GM23338 (cell line): Measurements from ENCODE around the gene PARVA. TPM values are rescaled to one million over a fixed set of nuclear protein-coding genes. Genes with fewer than 3 reads are reported as not detected.

ENCODE experiments used
- ATAC-seq: fragments of 200-7000 bp; cut with Tn5 transposase; 3 replicates; pipeline ENCODE4 v1.9.1; 2020
- DNase-seq: peaks from one replicate; pipeline ENCODE4 v3.0.0-alpha.2; 2015; ENCODE audit warnings: low spot score
- H2AFZ ChIP-seq: fragments of 200-600 bp; sonication (generic); 2 replicates; pipeline ENCODE4 v1.8.0; 2016; ENCODE audit warnings: antibody characterized with exemption, mild to moderate bottlenecking, moderate library complexity
- H3F3A ChIP-seq: fragments of 200-600 bp; sonication (generic); replicated peaks from 2 replicates; pipeline ENCODE4 v1.8.0; 2017; ENCODE audit warnings: antibody characterized with exemption, mixed run types, low read depth
- H3K27ac ChIP-seq: fragments of 200-600 bp; sonication (generic); 2 replicates; pipeline ENCODE4 v1.6.1; 2016; ENCODE audit warnings: low read depth
- H3K27me3 ChIP-seq: fragments of 200-600 bp; sonication (generic); 2 replicates; pipeline ENCODE4 v1.8.0; 2016; ENCODE audit warnings: mild to moderate bottlenecking, mixed run types, moderate library complexity; ENCODE audit not compliant: insufficient read depth
- H3K36me3 ChIP-seq: fragments of 200-600 bp; sonication (generic); 2 replicates; pipeline ENCODE4 v1.8.0; 2016; ENCODE audit warnings: mild to moderate bottlenecking; ENCODE audit not compliant: insufficient read depth
- H3K4me1 ChIP-seq: fragments of 200-600 bp; sonication (generic); 2 replicates; pipeline ENCODE4 v1.8.0; 2016; ENCODE audit warnings: mild to moderate bottlenecking, moderate library complexity; ENCODE audit not compliant: insufficient read depth
- H3K4me2 ChIP-seq: fragments of 200-600 bp; sonication (generic); 2 replicates; pipeline ENCODE4 v1.7.1; 2017; ENCODE audit warnings: mixed run types
- H3K4me3 ChIP-seq: fragments of 200-600 bp; sonication (generic); 2 replicates; pipeline ENCODE4 v1.6.1; 2016; ENCODE audit warnings: mixed run types
- H3K79me2 ChIP-seq: fragments of 200-600 bp; sonication (generic); replicated peaks from 2 replicates; pipeline ENCODE4 v1.8.0; 2017; ENCODE audit warnings: mild to moderate bottlenecking; ENCODE audit not compliant: insufficient read depth
- H3K9me2 ChIP-seq: fragments of 200-600 bp; sonication (generic); 2 replicates; pipeline ENCODE4 v1.8.0; 2017; ENCODE audit not compliant: insufficient read depth
- H4K20me1 ChIP-seq: fragments of 200-600 bp; sonication (generic); replicated peaks from 2 replicates; pipeline ENCODE4 v1.8.0; 2017; ENCODE audit warnings: mild to moderate bottlenecking; ENCODE audit not compliant: insufficient read depth
- H3K27ac Mint-ChIP-seq: 2 replicates; pipeline ENCODE4 v1.8.0; 2020; ENCODE audit warnings: inconsistent platforms, mild to moderate bottlenecking, moderate library complexity, mixed read lengths
- H3K27me3 Mint-ChIP-seq: 3 replicates; pipeline ENCODE4 v1.8.0; 2022; ENCODE audit warnings: low read depth, mild to moderate bottlenecking, moderate library complexity, mixed read lengths, inconsistent platforms; ENCODE audit not compliant: insufficient read depth, poor library complexity
- H3K36me3 Mint-ChIP-seq: 3 replicates; pipeline ENCODE4 v1.8.0; 2021; ENCODE audit warnings: low read depth, mild to moderate bottlenecking, inconsistent platforms, moderate library complexity, mixed read lengths
- H3K4me1 Mint-ChIP-seq: 3 replicates; pipeline ENCODE4 v1.8.0; 2020; ENCODE audit warnings: mild to moderate bottlenecking, inconsistent platforms, mixed read lengths
- H3K4me3 Mint-ChIP-seq: 3 replicates; pipeline ENCODE4 v1.8.0; 2021; ENCODE audit warnings: moderate library complexity, mild to moderate bottlenecking, inconsistent platforms, mixed read lengths
- H3K9me3 Mint-ChIP-seq: 3 replicates; pipeline ENCODE4 v1.8.0; 2020; ENCODE audit warnings: moderate library complexity, mild to moderate bottlenecking, inconsistent platforms, mixed read lengths
- CREB1 ChIP-seq: fragments of 250-450 bp; sonication (Bioruptor Pico); IDR thresholded peaks from 2 replicates; pipeline ENCODE4 v1.5.0; 2020; ENCODE audit warnings: low read depth, mild to moderate bottlenecking, moderate library complexity
- EZH2phosphoT487 ChIP-seq: fragments of 200-600 bp; sonication (generic); IDR thresholded peaks from one replicate; pipeline ENCODE4 v1.8.1; 2018; ENCODE audit warnings: antibody characterized with exemption; ENCODE audit not compliant: unreplicated experiment
- JUNB ChIP-seq: IDR thresholded peaks from one replicate; pipeline ENCODE4 v1.6.1; 2016; ENCODE audit warnings: antibody characterized with exemption; ENCODE audit not compliant: unreplicated experiment
- NANOG ChIP-seq: IDR thresholded peaks from 2 replicates; pipeline ENCODE4 v1.6.1; 2016; ENCODE audit warnings: antibody characterized with exemption, borderline replicate concordance
- REST ChIP-seq: IDR thresholded peaks from one replicate; pipeline ENCODE4 v1.6.1; 2018; ENCODE audit warnings: antibody characterized with exemption; ENCODE audit not compliant: unreplicated experiment
- ZNF114 ChIP-seq: fragments of 250-450 bp; sonication (Bioruptor Pico); IDR thresholded peaks from 2 replicates; pipeline ENCODE4 v1.5.0; 2020; ENCODE audit warnings: mild to moderate bottlenecking, moderate library complexity
- ZNF462 ChIP-seq: fragments of 250-450 bp; sonication (Bioruptor Pico); IDR thresholded peaks from 2 replicates; pipeline ENCODE4 v1.5.0; 2020; ENCODE audit warnings: mild to moderate bottlenecking, moderate library complexity
- polyA plus RNA-seq: library from polyadenylated mRNA; unstranded; fragments of >200 nt; fragmentation: Nextera tagmentation; extraction: Ambion mirVana; gene quantifications from 2 replicates; pipeline ENCODE4 v1.2.1, GENCODE V29; 2016
- total RNA-seq: library from RNA; depleted of rRNA; stranded (reverse); fragments of >200 nt; shearing (Covaris generic); gene quantifications from 2 replicates; pipeline ENCODE4 v1.2.3, GENCODE V29; 2014

PARVA gene
- total and polyA plus RNA-seq, 2 experiments from 2014 or later = 5.8 to 6.9 TPM

GRCh38 chr11:12546660-12547059 is 169.3 kb downstream of the PARVA start (continued):
- TF ChIP-seq ZNF462 (CRISPR knock-in tag) (no peak), ZNF114 (no peak)

GRCh38 chr11:12547953-12548650 is 170.7 kb downstream of the PARVA start:
- H3K9me2 ChIP-seq = peaks cover 7% of the 10 kb centered on the region; the same call in 1 of the 2 replicates
- H3K4me3 ChIP-seq = no peak overlapping the region
- H3F3A ChIP-seq = no peaks in the 10 kb centered on the region
- H3K27me3 Mint-ChIP-seq = peaks cover 7% of the 10 kb centered on the region
- H3K79me2 ChIP-seq = no peaks in the 10 kb centered on the region
- H3K4me1 Mint-ChIP-seq = no peaks in the 10 kb centered on the region
- no peaks in the 10 kb centered on the region for H4K20me1 ChIP-seq
- H3K27ac ChIP-seq = no peak overlapping the region
- H2AFZ ChIP-seq = no peak overlapping the region
- H3K4me2 ChIP-seq = no peak overlapping the region
- no peak for DNase-seq
- H3K27ac Mint-ChIP-seq = no peak overlapping the region
- no peaks in the 10 kb centered on the region for H3K27me3 ChIP-seq
- no peak overlapping the region for H3K4me3 Mint-ChIP-seq
- no peaks in the 10 kb centered on the region; the same call in 1 of the 3 replicates for H3K9me3 Mint-ChIP-seq
- no peaks in the 10 kb centered on the region for H3K4me1 ChIP-seq
- H3K36me3 Mint-ChIP-seq = no peaks in the 10 kb centered on the region
- H3K36me3 ChIP-seq = no peaks in the 10 kb centered on the region
- ATAC-seq = no peak
- no peak for TF ChIP-seq JUNB
- TF ChIP-seq EZH2phosphoT487 = no peak
- TF ChIP-seq NANOG = no peak
- TF ChIP-seq CREB1 (CRISPR knock-in tag) = no peak
- TF ChIP-seq REST = no peak
